GM12878 (cell line): ENCODE measurements around the gene PSMB3.

Source experiments
- BCL3 ChIP-seq: IDR thresholded peaks from 2 replicates; pipeline ENCODE4 v1.6.1; 2011; ENCODE audit warnings: borderline replicate concordance, low read depth, mild to moderate bottlenecking, moderate library complexity, low read length; ENCODE audit not compliant: insufficient read depth, poor library complexity, severe bottlenecking
- CHD1 ChIP-seq: IDR thresholded peaks from 2 replicates; pipeline ENCODE4 v1.6.1; 2012; ENCODE audit warnings: low read depth, low read length, improper control_type of control experiment
- CHD2 ChIP-seq: IDR thresholded peaks from 2 replicates; pipeline ENCODE4 v1.6.1; 2011; ENCODE audit warnings: low read depth, low read length, improper control_type of control experiment, borderline replicate concordance
- CHD4 ChIP-seq: fragments of 200-600 bp; sonication (generic); IDR thresholded peaks from 2 replicates; pipeline ENCODE4 v1.6.1; 2016; ENCODE audit warnings: mild to moderate bottlenecking
- E2F8 ChIP-seq: fragments of 450-650 bp; IDR thresholded peaks from 2 replicates; pipeline ENCODE4 v1.6.1; 2018; ENCODE audit warnings: mild to moderate bottlenecking, low read depth, moderate library complexity; ENCODE audit not compliant: partially characterized antibody
- POU2F2 ChIP-seq: IDR thresholded peaks from 3 replicates; pipeline ENCODE4 v1.6.1; 2011; ENCODE audit warnings: low read depth, mild to moderate bottlenecking, low read length, borderline replicate concordance
- REST ChIP-seq: IDR thresholded peaks from 2 replicates; pipeline ENCODE4 v1.6.1; 2012; ENCODE audit warnings: mild to moderate bottlenecking, low read depth, low read length
- SMC3 ChIP-seq: IDR thresholded peaks from 2 replicates; pipeline ENCODE4 v1.6.1; 2011; ENCODE audit warnings: low read length, improper control_type of control experiment, borderline replicate concordance
- SPI1 ChIP-seq: IDR thresholded peaks from 2 replicates; pipeline ENCODE4 v1.6.1; 2011; ENCODE audit warnings: low read depth, mild to moderate bottlenecking, low read length, moderate library complexity, borderline replicate concordance; ENCODE audit not compliant: insufficient read depth
- USF2 ChIP-seq: IDR thresholded peaks from 2 replicates; pipeline ENCODE4 v1.6.1; 2011; ENCODE audit warnings: low read depth, low read length, improper control_type of control experiment, borderline replicate concordance
- ZNF274 ChIP-seq: IDR thresholded peaks from one replicate; pipeline ENCODE4 v1.8.0; 2011; ENCODE audit not compliant: insufficient read length, insufficient read depth
- TF ChIP-seq, protein P1 (sequence below), 3 experiments: IDR thresholded peaks in 2 of 3; conservative IDR thresholded peaks in 1 of 3; 2 replicates each; pipeline ENCODE4 v1.5.1; 2011; ENCODE audit warnings: low read depth in 3 of 3, low read length in 3 of 3, mild to moderate bottlenecking in 3 of 3, control low read depth in 2 of 3, moderate library complexity in 2 of 3, inconsistent platforms in 1 of 3, mixed read lengths in 1 of 3; ENCODE audit not compliant: control insufficient read depth in 2 of 3, insufficient read depth in 1 of 3; ENCODE audit errors: extremely low read depth in 1 of 3

DNA sequence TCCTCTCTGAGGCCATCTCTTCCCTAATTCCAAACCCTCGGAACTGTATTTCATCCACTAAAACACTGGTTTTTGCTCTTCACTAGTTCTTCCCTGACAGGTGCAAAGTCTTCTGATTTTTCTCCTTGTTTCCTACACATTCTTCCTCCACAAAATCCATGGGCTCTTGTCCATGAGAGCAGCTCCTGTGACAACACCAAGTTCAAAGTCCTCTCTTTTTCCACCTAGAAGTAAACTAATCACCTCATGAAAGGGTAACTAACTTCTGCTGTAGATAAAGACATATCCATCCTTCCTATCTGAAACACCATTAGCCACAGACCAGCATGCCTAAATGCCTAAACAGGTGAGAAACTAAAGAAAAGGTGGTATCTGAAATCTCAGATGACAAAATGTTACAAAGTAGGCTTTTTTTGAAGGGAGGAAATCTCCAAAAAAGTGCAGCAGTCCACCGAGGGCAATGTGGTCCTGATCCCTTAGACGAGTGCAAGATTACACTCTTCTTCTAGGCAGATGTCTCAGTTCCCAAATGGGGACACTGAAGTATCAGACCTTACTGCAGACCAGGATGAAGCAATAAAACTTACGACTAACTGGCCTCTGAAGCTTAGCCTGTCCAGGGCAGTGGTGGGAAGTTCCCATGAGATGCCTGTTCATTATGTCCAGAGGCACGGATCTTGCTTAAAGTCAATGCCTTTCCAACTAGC, 44.1 kb downstream of the PSMB3 start:
- TF ChIP-seq CHD2, result no peak
- TF ChIP-seq POU2F2, result no peak
- no peak for TF ChIP-seq E2F8
- no peak for TF ChIP-seq ZNF274
- TF ChIP-seq USF2, result no peak
- no peak for TF ChIP-seq SPI1
- TF ChIP-seq BCL3, result no peak
- TF ChIP-seq REST, result no peak
- TF ChIP-seq, protein P1, sequence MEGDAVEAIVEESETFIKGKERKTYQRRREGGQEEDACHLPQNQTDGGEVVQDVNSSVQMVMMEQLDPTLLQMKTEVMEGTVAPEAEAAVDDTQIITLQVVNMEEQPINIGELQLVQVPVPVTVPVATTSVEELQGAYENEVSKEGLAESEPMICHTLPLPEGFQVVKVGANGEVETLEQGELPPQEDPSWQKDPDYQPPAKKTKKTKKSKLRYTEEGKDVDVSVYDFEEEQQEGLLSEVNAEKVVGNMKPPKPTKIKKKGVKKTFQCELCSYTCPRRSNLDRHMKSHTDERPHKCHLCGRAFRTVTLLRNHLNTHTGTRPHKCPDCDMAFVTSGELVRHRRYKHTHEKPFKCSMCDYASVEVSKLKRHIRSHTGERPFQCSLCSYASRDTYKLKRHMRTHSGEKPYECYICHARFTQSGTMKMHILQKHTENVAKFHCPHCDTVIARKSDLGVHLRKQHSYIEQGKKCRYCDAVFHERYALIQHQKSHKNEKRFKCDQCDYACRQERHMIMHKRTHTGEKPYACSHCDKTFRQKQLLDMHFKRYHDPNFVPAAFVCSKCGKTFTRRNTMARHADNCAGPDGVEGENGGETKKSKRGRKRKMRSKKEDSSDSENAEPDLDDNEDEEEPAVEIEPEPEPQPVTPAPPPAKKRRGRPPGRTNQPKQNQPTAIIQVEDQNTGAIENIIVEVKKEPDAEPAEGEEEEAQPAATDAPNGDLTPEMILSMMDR (IDR thresholded peaks at IDR 0.05 in 2 of 3, conservative IDR thresholded peaks at IDR 0.05 in 1 of 3; ENCODE audit: control insufficient read depth in 2 of 3, extremely low read depth in 1 of 3, insufficient read depth in 1 of 3, low read depth in 3 of 3, low read length in 3 of 3), result no peak
- TF ChIP-seq CHD4, result no peak
- TF ChIP-seq SMC3, result no peak
- TF ChIP-seq CHD1, result no peak
